Measurements from ENCODE around the gene UPF2. TPM values are rescaled to one million over a fixed set of nuclear protein-coding genes. Genes with fewer than 3 reads are reported as not detected.
"Not testable (repeated sequence)": the region's sequence is repeated elsewhere in the genome, so short reads cannot be mapped to it uniquely, and the experiment has no call there.

The UPF2 gene
- polyA plus RNA-seq, 1 donor from 2014 or later = 14.3 TPM

- Histone ChIP-seq H3K79me2 (replicated peaks; ENCODE audit: insufficient read depth, low read length) (no peaks in the 10 kb centered on the region), H4K20me1 (ENCODE audit: insufficient read depth) (no peaks in the 10 kb centered on the region), H3K9me2 (ENCODE audit: insufficient read depth, low read length) (no peaks in the 10 kb centered on the region), H3K9me3 (ENCODE audit: low read length) (no peaks in the 10 kb centered on the region), H3F3A (ENCODE audit: insufficient read depth, low read length, poor library complexity, severe bottlenecking) (no peaks in the 10 kb centered on the region), H3K9ac (ENCODE audit: low read length) (no peak overlapping the region), H3K27ac (ENCODE audit: low read length) (no peak overlapping the region), H3K36me3 (ENCODE audit: insufficient read depth, low read length) (peaks cover 4% of the 10 kb centered on the region), H3K4me3 (ENCODE audit: low read length) (no peak overlapping the region), H3K4me2 (ENCODE audit: low read length) (no peak overlapping the region), H3K27me3 (ENCODE audit: insufficient read depth, low read depth, low read length) (no peaks in the 10 kb centered on the region), H2AFZ (ENCODE audit: low read depth, low read length) (no peak overlapping the region)
- TF ChIP-seq POLR2AphosphoS5 (IDR thresholded peaks at IDR 0.05) (no peak), EZH2 (IDR thresholded peaks at IDR 0.05; ENCODE audit: borderline replicate concordance, insufficient read depth, low read length, poor library complexity, severe bottlenecking) (no peak), MXI1 (conservative IDR thresholded peaks at IDR 0.05; ENCODE audit: poor library complexity, severe bottlenecking) (no peak), RAD21 (conservative IDR thresholded peaks at IDR 0.05) (no peak), EP300 (conservative IDR thresholded peaks at IDR 0.05; ENCODE audit: poor library complexity, severe bottlenecking) (no peak), SMC3 (conservative IDR thresholded peaks at IDR 0.05; ENCODE audit: poor library complexity) (no peak), TAF1 (IDR thresholded peaks at IDR 0.05; ENCODE audit: low read depth) (no peak)
- TF ChIP-seq, protein P1, sequence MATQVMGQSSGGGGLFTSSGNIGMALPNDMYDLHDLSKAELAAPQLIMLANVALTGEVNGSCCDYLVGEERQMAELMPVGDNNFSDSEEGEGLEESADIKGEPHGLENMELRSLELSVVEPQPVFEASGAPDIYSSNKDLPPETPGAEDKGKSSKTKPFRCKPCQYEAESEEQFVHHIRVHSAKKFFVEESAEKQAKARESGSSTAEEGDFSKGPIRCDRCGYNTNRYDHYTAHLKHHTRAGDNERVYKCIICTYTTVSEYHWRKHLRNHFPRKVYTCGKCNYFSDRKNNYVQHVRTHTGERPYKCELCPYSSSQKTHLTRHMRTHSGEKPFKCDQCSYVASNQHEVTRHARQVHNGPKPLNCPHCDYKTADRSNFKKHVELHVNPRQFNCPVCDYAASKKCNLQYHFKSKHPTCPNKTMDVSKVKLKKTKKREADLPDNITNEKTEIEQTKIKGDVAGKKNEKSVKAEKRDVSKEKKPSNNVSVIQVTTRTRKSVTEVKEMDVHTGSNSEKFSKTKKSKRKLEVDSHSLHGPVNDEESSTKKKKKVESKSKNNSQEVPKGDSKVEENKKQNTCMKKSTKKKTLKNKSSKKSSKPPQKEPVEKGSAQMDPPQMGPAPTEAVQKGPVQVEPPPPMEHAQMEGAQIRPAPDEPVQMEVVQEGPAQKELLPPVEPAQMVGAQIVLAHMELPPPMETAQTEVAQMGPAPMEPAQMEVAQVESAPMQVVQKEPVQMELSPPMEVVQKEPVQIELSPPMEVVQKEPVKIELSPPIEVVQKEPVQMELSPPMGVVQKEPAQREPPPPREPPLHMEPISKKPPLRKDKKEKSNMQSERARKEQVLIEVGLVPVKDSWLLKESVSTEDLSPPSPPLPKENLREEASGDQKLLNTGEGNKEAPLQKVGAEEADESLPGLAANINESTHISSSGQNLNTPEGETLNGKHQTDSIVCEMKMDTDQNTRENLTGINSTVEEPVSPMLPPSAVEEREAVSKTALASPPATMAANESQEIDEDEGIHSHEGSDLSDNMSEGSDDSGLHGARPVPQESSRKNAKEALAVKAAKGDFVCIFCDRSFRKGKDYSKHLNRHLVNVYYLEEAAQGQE (IDR thresholded peaks at IDR 0.05; ENCODE audit: borderline replicate concordance) = no peak
- TF ChIP-seq, protein P2, sequence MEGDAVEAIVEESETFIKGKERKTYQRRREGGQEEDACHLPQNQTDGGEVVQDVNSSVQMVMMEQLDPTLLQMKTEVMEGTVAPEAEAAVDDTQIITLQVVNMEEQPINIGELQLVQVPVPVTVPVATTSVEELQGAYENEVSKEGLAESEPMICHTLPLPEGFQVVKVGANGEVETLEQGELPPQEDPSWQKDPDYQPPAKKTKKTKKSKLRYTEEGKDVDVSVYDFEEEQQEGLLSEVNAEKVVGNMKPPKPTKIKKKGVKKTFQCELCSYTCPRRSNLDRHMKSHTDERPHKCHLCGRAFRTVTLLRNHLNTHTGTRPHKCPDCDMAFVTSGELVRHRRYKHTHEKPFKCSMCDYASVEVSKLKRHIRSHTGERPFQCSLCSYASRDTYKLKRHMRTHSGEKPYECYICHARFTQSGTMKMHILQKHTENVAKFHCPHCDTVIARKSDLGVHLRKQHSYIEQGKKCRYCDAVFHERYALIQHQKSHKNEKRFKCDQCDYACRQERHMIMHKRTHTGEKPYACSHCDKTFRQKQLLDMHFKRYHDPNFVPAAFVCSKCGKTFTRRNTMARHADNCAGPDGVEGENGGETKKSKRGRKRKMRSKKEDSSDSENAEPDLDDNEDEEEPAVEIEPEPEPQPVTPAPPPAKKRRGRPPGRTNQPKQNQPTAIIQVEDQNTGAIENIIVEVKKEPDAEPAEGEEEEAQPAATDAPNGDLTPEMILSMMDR (IDR thresholded peaks at IDR 0.05; ENCODE audit: poor library complexity, severe bottlenecking) = no peak
These were observed 28.7 kb downstream of the UPF2 start for GRCh38 chr10:12013926-12014325.

DNA sequence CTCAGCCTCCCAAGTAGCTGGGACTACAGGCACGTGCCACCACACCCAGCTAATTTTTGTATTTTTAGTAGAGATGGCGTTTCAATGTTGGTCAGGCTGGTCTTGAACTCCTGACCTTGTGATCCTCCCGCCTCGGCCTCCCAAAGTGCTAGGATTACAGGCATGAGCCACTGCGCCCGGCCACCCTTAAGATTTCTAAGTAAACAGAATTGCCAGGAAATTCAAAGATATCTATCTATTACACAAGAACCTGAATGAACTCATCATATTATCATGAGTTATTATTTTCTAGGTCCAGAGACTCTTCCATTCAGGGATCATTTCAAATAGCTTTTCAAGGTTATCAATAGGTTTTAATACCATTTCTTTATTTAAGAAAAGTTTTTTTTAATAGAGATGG, 29.2 kb downstream of the UPF2 start:
- H2AFZ ChIP-seq (ENCODE audit: low read depth, low read length); H3K4me3 ChIP-seq (ENCODE audit: low read length); H3K36me3 ChIP-seq (ENCODE audit: insufficient read depth, low read length); H3K27me3 ChIP-seq (ENCODE audit: insufficient read depth, low read depth, low read length); H3K9me2 ChIP-seq (ENCODE audit: insufficient read depth, low read length); H3F3A ChIP-seq (ENCODE audit: insufficient read depth, low read length, poor library complexity, severe bottlenecking); H3K9ac ChIP-seq (ENCODE audit: low read length); H3K27ac ChIP-seq (ENCODE audit: low read length); H3K9me3 ChIP-seq (ENCODE audit: low read length); H4K20me1 ChIP-seq (ENCODE audit: insufficient read depth); H3K4me2 ChIP-seq (ENCODE audit: low read length); H3K79me2 ChIP-seq (replicated peaks; ENCODE audit: insufficient read depth, low read length): not testable (repeated sequence)

- H3K9ac ChIP-seq (ENCODE audit: low read length) = no peak overlapping the region
- H3K4me2 ChIP-seq (ENCODE audit: low read length) = no peak overlapping the region
- H3K36me3 ChIP-seq (ENCODE audit: insufficient read depth, low read length) = peaks cover 4% of the 10 kb centered on the region
- TF ChIP-seq EP300 (conservative IDR thresholded peaks at IDR 0.05; ENCODE audit: poor library complexity, severe bottlenecking) (no peak), MXI1 (conservative IDR thresholded peaks at IDR 0.05; ENCODE audit: poor library complexity, severe bottlenecking) (no peak), EZH2 (IDR thresholded peaks at IDR 0.05; ENCODE audit: borderline replicate concordance, insufficient read depth, low read length, poor library complexity, severe bottlenecking) (no peak), POLR2AphosphoS5 (IDR thresholded peaks at IDR 0.05) (no peak), RAD21 (conservative IDR thresholded peaks at IDR 0.05) (no peak), SMC3 (conservative IDR thresholded peaks at IDR 0.05; ENCODE audit: poor library complexity) (no peak), TAF1 (IDR thresholded peaks at IDR 0.05; ENCODE audit: low read depth) (no peak)
- TF ChIP-seq, protein P1 (IDR thresholded peaks at IDR 0.05; ENCODE audit: borderline replicate concordance) = no peak
- TF ChIP-seq, protein P2 (IDR thresholded peaks at IDR 0.05; ENCODE audit: poor library complexity, severe bottlenecking) = no peak
- no peak overlapping the region for H3K4me3 ChIP-seq (ENCODE audit: low read length)
- no peak overlapping the region for H3K27ac ChIP-seq (ENCODE audit: low read length)
- H3K79me2 ChIP-seq (replicated peaks; ENCODE audit: insufficient read depth, low read length) = no peaks in the 10 kb centered on the region
- H3K9me2 ChIP-seq (ENCODE audit: insufficient read depth, low read length) = no peaks in the 10 kb centered on the region
- no peaks in the 10 kb centered on the region for H3K27me3 ChIP-seq (ENCODE audit: insufficient read depth, low read depth, low read length)
- H2AFZ ChIP-seq (ENCODE audit: low read depth, low read length) = no peak overlapping the region
- H4K20me1 ChIP-seq (ENCODE audit: insufficient read depth) = no peaks in the 10 kb centered on the region
- no peaks in the 10 kb centered on the region for H3K9me3 ChIP-seq (ENCODE audit: low read length)
- H3F3A ChIP-seq (ENCODE audit: insufficient read depth, low read length, poor library complexity, severe bottlenecking) = no peaks in the 10 kb centered on the region
These were observed 32.3 kb downstream of the UPF2 start for GRCh38 chr10:12010353-12010752.
